AG09319 (cell line): ENCODE data around the gene EIF4G3.
"Not testable (repeated sequence)": the region's sequence is repeated elsewhere in the genome, so short reads cannot be mapped to it uniquely, and the experiment has no call there.

Source experiments
- DNase-seq: peaks from one replicate; pipeline ENCODE4 v3.0.0-alpha.2; 2010; ENCODE audit warnings: low read depth; ENCODE audit errors: extremely low read depth
- CTCF ChIP-seq: IDR thresholded peaks from 2 replicates; pipeline ENCODE4 v1.5.1; 2011; ENCODE audit warnings: low read depth, mild to moderate bottlenecking, inconsistent platforms, low read length, moderate library complexity

Gene EIF4G3

GRCh38 chr1:20792196-20792595 lies 384.5 kb downstream of the EIF4G3 start:
- TF ChIP-seq CTCF: no peak
- peak; percentile 67 for DNase-seq

- no peak for TF ChIP-seq CTCF
These were observed 385.9 kb downstream of the EIF4G3 start for GRCh38 chr1:20790785-20791184.

GRCh38 chr1:20789598-20789997 lies 387.1 kb downstream of the EIF4G3 start:
- not testable (repeated sequence) for DNase-seq

More at GRCh38 chr1:20790785-20791184, 385.9 kb downstream of the EIF4G3 start:
- DNase-seq: no peak

GRCh38 chr1:20787840-20788795 lies 388.6 kb downstream of the EIF4G3 start:
- no peak for TF ChIP-seq CTCF
- no peak for DNase-seq

GRCh38 chr1:20787029-20787839 lies 389.5 kb downstream of the EIF4G3 start, which contains the start of gene HP1BP3:
HP1BP3 (minus strand) TSS chr1:20787307; CDS start chr1:20780440, 6,867 bp downstream.
- TF ChIP-seq CTCF: no peak
- no peak for DNase-seq

- peak; percentile 86 for DNase-seq
- TF ChIP-seq CTCF: no peak
These were observed 390.3 kb downstream of the EIF4G3 start for GRCh38 chr1:20786253-20787028.

- no peak for TF ChIP-seq CTCF
- no peak for DNase-seq
These were observed 390.8 kb downstream of the EIF4G3 start for GRCh38 chr1:20785907-20786252.
